Upper lobe of left lung (tissue), 6 donors: Measurements from ENCODE around the gene PPP6R3. TPM values are rescaled to one million over a fixed set of nuclear protein-coding genes. Genes with fewer than 3 reads are reported as not detected.
A peak's percentile ranks its signal among the peaks of the same experiment; 100 is the strongest.

Source experiments
- ATAC-seq, 2 donors: fragments of 200-7000 bp; cut with Tn5 transposase; one replicate each; pipeline ENCODE4 v1.9.1; 2022; ENCODE audit warnings: mild to moderate bottlenecking in 2 of 2, moderate library complexity in 2 of 2; ENCODE audit not compliant: low FRiP score in 2 of 2
- DNase-seq, 2 donors: peaks; one replicate each; pipeline ENCODE4 v3.0.0-alpha.2; 2019 to 2020
- H3K27ac ChIP-seq, 4 donors: fragments of 200-600 bp; sonication (generic); one replicate each; pipeline ENCODE4 v1.5.1; 2016 to 2019
- H3K27me3 ChIP-seq, 4 donors: fragments of 200-600 bp; sonication (generic); one replicate each; pipeline ENCODE4 v1.5.1; 2017 to 2019
- H3K36me3 ChIP-seq, 4 donors: fragments of 200-600 bp; sonication (generic); one replicate each; pipeline ENCODE4 v1.5.1; 2016 to 2019
- H3K4me1 ChIP-seq, 4 donors: fragments of 200-600 bp; sonication (generic); one replicate each; pipeline ENCODE4 v1.5.1; 2018 to 2019
- H3K4me3 ChIP-seq, 4 donors: fragments of 200-600 bp; sonication (generic); one replicate each; pipeline ENCODE4 v1.5.1; 2017 to 2019; ENCODE audit warnings: mild to moderate bottlenecking in 2 of 4, moderate library complexity in 1 of 4
- H3K9me3 ChIP-seq, 4 donors: fragments of 200-600 bp; sonication (generic); one replicate each; pipeline ENCODE4 v1.5.1; 2018 to 2019
- EP300 ChIP-seq, 4 donors: sonication (generic); formaldehyde crosslinking; IDR thresholded peaks; one replicate each; pipeline ENCODE4 v1.5.1; 2017; ENCODE audit warnings: antibody characterized with exemption in 4 of 4, control low read depth in 2 of 4
- POLR2A ChIP-seq, 4 donors: fragments of 450-650 bp; IDR thresholded peaks; one replicate each; pipeline ENCODE4 v1.5.1; 2016 to 2017; ENCODE audit warnings: antibody characterized with exemption in 4 of 4, mild to moderate bottlenecking in 2 of 4
- POLR2AphosphoS5 ChIP-seq, 2 donors: sonication (generic); formaldehyde crosslinking; IDR thresholded peaks; one replicate each; pipeline ENCODE4 v1.5.1; 2017; ENCODE audit warnings: antibody characterized with exemption in 2 of 2
- WGBS, 2 donors: methylation state at CpG; one replicate each; pipeline ENCODE4 v1.1.5; 2017 to 2018; 5-methylcytosine and 5-hydroxymethylcytosine counted together
- total RNA-seq, 6 donors: library from RNA; depleted of rRNA in 4 of 6; stranded (reverse); fragments of >200 nt in 4 of 6; gene quantifications; one replicate each; pipeline versions ENCODE4 v1.1.0 to v1.2.1, GENCODE V29; 2016 to 2021
- TF ChIP-seq, protein P1 (sequence below), 6 experiments: fragments of 450-650 bp in 4 of 6; fragments of 200-600 bp in 2 of 6; sonication (generic) in 2 of 6; IDR thresholded peaks; one replicate each; pipeline ENCODE4 v1.5.1; 2016 to 2019; ENCODE audit warnings: antibody characterized with exemption in 6 of 6
- donor health status: DM: no; HTN: no; CAD: no; lungs with moderate emphysema.
- donor health status: DM: no; HTN: yes; CAD: no; lungs with severe emphysema.

PPP6R3 gene
- total RNA-seq, 6 donors from 2014 or later: 75.7 to 195 (median 114) TPM

DNA sequence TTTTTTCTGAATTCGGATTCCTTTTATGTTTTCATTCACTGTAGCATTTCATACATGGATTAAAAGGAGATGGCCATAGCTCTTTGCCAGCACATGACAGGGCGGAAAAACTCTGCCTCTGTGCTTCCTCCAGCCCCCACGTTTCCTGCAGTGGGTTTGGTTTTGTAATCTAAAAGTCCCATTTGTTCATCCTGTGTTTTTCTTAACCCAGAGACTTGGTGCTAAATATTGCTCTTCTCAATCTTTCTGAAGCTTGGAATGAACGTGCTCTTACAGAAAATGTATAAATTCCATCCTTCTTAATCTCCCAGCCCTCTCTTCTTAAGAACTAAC is 89.9 kb downstream of the PPP6R3 start:
- DNase-seq (no peak), ATAC-seq (no peak)
- H3K4me1 ChIP-seq: peaks cover 31 to 56% (median 37%) of the 10 kb centered on the region in 4 donors
- peak overlapping the region in 3 of 4 donors; percentile 41 to 69 (median 69) for H3K27ac ChIP-seq
- no peak overlapping the region for H3K4me3 ChIP-seq
- no peaks in the 10 kb centered on the region for H3K27me3 ChIP-seq
- H3K36me3 ChIP-seq: peaks cover 0 to 61% (median 20%) of the 10 kb centered on the region in 4 donors
- 31 to 35% methylated on average over 4 of the region's 4 CpGs for WGBS, 2 donors
- no peaks in the 10 kb centered on the region for H3K9me3 ChIP-seq
- no peak for TF ChIP-seq EP300 (IDR thresholded peaks at IDR 0.05)
- TF ChIP-seq POLR2AphosphoS5 (IDR thresholded peaks at IDR 0.05): no peak
- TF ChIP-seq, protein P1, sequence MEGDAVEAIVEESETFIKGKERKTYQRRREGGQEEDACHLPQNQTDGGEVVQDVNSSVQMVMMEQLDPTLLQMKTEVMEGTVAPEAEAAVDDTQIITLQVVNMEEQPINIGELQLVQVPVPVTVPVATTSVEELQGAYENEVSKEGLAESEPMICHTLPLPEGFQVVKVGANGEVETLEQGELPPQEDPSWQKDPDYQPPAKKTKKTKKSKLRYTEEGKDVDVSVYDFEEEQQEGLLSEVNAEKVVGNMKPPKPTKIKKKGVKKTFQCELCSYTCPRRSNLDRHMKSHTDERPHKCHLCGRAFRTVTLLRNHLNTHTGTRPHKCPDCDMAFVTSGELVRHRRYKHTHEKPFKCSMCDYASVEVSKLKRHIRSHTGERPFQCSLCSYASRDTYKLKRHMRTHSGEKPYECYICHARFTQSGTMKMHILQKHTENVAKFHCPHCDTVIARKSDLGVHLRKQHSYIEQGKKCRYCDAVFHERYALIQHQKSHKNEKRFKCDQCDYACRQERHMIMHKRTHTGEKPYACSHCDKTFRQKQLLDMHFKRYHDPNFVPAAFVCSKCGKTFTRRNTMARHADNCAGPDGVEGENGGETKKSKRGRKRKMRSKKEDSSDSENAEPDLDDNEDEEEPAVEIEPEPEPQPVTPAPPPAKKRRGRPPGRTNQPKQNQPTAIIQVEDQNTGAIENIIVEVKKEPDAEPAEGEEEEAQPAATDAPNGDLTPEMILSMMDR (IDR thresholded peaks at IDR 0.05): no peak

DNA sequence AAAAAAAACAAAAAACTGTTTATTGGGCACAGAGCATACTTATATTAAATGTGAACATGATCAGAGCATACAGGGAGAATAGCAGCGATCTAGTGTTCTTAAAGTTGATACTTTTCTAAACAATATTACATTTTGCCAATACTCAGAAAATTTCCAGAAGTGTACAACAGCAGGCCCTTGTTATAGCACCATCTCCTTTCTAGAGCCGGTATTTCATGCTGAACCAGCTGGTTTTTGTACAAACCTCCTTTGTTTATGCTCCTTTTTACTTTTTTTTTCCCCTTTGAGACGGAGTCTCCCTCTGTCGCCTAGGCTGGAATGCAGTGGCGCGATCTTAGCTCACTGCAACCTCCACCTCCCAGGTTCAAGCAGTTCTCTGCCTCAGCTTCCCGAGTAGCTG is 90.7 kb downstream of the PPP6R3 start:
- H3K4me1 ChIP-seq: peaks cover 26 to 50% (median 34%) of the 10 kb centered on the region in 4 donors
- H3K9me3 ChIP-seq: no peaks in the 10 kb centered on the region
- no peaks in the 10 kb centered on the region for H3K27me3 ChIP-seq
- H3K27ac ChIP-seq: peak overlapping the region in 2 of 4 donors; percentile 39 to 69
- no peak overlapping the region for H3K4me3 ChIP-seq
- H3K36me3 ChIP-seq: peaks cover 0 to 56% (median 20%) of the 10 kb centered on the region in 4 donors
- DNase-seq (no peak), ATAC-seq (no peak)
- WGBS, 2 donors: 85 to 87% methylated on average over 7 of the region's 7 CpGs
- no peak for TF ChIP-seq EP300 (IDR thresholded peaks at IDR 0.05)

DNA sequence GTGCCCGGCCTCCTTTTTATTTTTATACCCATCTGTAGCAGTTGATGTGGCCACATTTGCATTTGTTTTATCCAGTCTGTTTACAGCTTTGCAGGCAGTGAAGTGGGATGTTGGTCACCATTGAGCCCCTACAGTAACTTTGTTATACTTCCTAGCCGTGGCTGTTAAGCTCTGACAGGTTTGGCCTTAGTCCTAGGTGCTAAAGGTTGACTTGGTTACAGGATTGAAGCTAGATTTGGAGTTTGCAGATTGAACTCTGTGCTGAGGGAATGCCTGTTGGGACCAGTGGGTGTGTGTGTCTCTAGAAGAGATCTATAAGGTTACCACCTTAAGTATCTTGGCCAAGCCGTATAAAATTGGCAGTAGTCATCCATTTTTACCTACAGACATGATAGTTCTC is 91.2 kb downstream of the PPP6R3 start:
- Histone ChIP-seq H3K4me1 (peaks cover 23 to 44% (median 31%) of the 10 kb centered on the region in 4 donors), H3K4me3 (no peak overlapping the region), H3K9me3 (no peaks in the 10 kb centered on the region), H3K27me3 (no peaks in the 10 kb centered on the region), H3K27ac (peak overlapping the region in 2 of 4 donors; percentile 39 to 69), H3K36me3 (peaks cover 0 to 53% (median 18%) of the 10 kb centered on the region in 4 donors)
- 93 to 97% methylated on average over 3 of the region's 3 CpGs for WGBS, 2 donors
- ATAC-seq (no peak), DNase-seq (no peak)
- TF ChIP-seq POLR2AphosphoS5 (IDR thresholded peaks at IDR 0.05) (no peak), POLR2A (IDR thresholded peaks at IDR 0.05) (no peak), EP300 (IDR thresholded peaks at IDR 0.05) (no peak)
- TF ChIP-seq, protein P1 (IDR thresholded peaks at IDR 0.05): no peak

DNA sequence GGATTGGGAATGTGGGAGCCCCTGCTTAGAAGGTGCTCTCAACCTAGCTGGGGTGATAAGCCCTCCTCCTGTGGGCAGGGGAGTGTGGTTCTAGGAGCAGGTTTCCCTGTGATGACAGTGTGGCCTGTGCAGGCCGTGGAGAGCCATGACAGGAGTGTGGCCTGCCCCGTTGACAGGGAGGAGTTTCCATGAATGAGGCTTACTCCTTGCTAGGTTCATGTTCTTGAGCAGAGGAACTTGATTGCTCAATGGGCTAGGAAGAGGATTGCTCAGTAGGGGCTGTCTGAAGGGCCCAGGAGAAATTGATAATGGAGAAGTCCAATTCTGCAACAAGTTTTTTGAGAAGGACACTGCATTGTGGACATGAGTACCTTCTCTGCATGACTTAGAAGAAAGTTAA is 92.0 kb downstream of the PPP6R3 start:
- H3K27me3 ChIP-seq: no peaks in the 10 kb centered on the region
- H3K9me3 ChIP-seq: no peaks in the 10 kb centered on the region
- no peak overlapping the region for H3K4me3 ChIP-seq
- H3K36me3 ChIP-seq: peaks cover 0 to 58% (median 16%) of the 10 kb centered on the region in 4 donors
- H3K4me1 ChIP-seq: peaks cover 23 to 42% (median 31%) of the 10 kb centered on the region in 4 donors
- WGBS, 2 donors: 45 to 60% methylated on average over 2 of the region's 2 CpGs
- peak; percentile 51 to 70 for ATAC-seq
- TF ChIP-seq POLR2AphosphoS5 (IDR thresholded peaks at IDR 0.05): no peak
- no peak for TF ChIP-seq EP300 (IDR thresholded peaks at IDR 0.05)
- no peak for TF ChIP-seq POLR2A (IDR thresholded peaks at IDR 0.05)
- TF ChIP-seq, protein P1 (IDR thresholded peaks at IDR 0.05): no peak
- no peak for DNase-seq
- H3K27ac ChIP-seq: peak overlapping the region in 1 of 4 donors; percentile 39

DNA sequence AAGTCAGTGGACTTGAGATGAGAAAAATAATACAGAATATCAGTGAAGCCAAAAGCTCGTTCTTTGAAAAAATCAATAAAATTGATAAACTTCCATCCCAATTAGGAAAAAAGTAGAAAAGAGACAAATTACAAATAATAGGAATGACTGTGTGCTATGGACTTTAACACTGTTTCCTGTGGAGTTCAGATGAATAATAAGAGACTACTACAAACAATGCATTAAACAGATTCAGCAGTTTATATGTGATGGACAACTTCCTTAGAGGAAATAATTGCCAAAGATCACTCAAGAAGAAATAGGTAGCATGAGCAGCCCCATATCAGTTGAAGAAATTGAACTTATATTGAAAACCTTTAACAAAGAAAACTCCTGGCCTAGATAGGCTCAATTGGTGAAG is 99.7 kb downstream of the PPP6R3 start:
- ATAC-seq (no peak), DNase-seq (no peak)
- Histone ChIP-seq H3K27ac (no peak overlapping the region), H3K9me3 (no peaks in the 10 kb centered on the region), H3K27me3 (no peaks in the 10 kb centered on the region), H3K4me1 (peaks cover 0 to 4% (median 0%) of the 10 kb centered on the region in 4 donors), H3K4me3 (no peak overlapping the region), H3K36me3 (peaks cover 8 to 78% (median 17%) of the 10 kb centered on the region in 4 donors)
- WGBS, 2 donors: 92 to 95% methylated on average over 1 of the region's 1 CpG
- no peak for TF ChIP-seq POLR2AphosphoS5 (IDR thresholded peaks at IDR 0.05)
- TF ChIP-seq POLR2A (IDR thresholded peaks at IDR 0.05): no peak
- TF ChIP-seq EP300 (IDR thresholded peaks at IDR 0.05): no peak

DNA sequence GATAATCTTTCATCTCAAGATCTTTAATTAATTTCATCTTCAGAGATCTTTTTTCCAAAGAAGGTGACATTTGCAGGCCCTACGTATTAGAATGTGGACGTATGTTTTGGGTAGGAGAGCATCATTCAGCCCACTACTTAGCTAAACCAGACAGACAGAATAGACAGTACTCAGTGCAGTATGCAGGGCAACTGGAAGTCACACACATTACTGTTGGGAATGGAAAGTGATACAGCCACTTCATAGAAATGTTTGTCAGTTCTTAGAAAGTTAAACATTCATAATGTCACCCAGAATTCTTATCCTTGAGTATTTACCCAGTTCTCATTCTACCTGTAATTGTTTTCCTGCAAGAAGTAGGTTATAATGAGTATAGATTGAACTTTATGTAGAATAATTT is 102.9 kb downstream of the PPP6R3 start:
- Histone ChIP-seq H3K27me3 (no peaks in the 10 kb centered on the region), H3K36me3 (peaks cover 17 to 89% (median 29%) of the 10 kb centered on the region in 4 donors), H3K27ac (no peak overlapping the region), H3K4me3 (no peak overlapping the region), H3K9me3 (no peaks in the 10 kb centered on the region), H3K4me1 (peaks cover 0 to 4% (median 0%) of the 10 kb centered on the region in 4 donors)
- DNase-seq (no peak), ATAC-seq (no peak)
- TF ChIP-seq EP300 (IDR thresholded peaks at IDR 0.05) (no peak), POLR2AphosphoS5 (IDR thresholded peaks at IDR 0.05) (no peak), POLR2A (IDR thresholded peaks at IDR 0.05) (no peak)
- TF ChIP-seq, protein P1 (IDR thresholded peaks at IDR 0.05): no peak
- WGBS, 2 donors: 76% methylated on average over 2 of the region's 2 CpGs
